ENCODE results near the gene ANO7. TPM values are rescaled to one million over a fixed set of nuclear protein-coding genes. Genes with fewer than 3 reads are reported as not detected.

Gene ANO7
- total and polyA plus RNA-seq, 2 of the 13 experiments (the other 11 are each of a cell fraction or from before 2014, with no cell fraction given) = 4.1 to 4.9 TPM

DNA sequence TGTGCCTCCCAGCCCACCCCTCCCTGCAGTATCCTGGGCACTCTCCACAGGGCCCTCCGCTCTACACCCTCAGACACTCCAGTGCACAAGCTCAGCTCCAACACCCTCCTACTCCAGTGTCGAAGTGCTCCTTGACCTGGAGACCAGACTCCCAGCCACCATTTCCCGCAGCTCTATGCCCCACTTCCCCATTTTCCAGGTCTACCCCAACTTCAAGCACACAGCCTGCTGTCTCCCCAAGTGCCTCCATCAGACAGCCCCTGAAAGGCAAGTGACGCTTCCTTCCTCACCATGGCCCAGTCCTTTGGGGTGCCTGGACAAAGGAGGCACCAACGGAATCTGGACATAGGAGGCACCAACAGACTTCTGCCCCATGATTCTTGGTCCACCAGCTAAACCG lies 46.4 kb upstream of the ANO7 start (continued):
- TF ChIP-seq, protein P1, sequence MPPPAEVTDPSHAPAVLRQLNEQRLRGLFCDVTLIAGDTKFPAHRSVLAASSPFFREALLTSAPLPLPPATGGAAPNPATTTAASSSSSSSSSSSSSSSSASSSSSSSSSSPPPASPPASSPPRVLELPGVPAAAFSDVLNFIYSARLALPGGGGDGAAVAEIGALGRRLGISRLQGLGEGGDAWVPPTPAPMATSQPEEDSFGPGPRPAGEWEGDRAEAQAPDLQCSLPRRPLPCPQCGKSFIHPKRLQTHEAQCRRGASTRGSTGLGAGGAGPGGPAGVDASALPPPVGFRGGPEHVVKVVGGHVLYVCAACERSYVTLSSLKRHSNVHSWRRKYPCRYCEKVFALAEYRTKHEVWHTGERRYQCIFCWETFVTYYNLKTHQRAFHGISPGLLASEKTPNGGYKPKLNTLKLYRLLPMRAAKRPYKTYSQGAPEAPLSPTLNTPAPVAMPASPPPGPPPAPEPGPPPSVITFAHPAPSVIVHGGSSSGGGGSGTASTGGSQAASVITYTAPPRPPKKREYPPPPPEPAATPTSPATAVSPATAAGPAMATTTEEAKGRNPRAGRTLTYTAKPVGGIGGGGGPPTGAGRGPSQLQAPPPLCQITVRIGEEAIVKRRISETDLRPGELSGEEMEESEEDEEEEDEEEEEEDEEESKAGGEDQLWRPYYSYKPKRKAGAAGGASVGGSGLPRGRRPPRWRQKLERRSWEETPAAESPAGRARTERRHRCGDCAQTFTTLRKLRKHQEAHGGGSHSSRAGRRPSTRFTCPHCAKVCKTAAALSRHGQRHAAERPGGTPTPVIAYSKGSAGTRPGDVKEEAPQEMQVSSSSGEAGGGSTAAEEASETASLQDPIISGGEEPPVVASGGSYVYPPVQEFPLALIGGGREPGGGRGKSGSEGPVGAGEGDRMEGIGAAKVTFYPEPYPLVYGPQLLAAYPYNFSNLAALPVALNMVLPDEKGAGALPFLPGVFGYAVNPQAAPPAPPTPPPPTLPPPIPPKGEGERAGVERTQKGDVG (CRISPR knock-in tag; IDR thresholded peaks at IDR 0.05; ENCODE audit: borderline replicate concordance) = no peak
- no peak for TF ChIP-seq POGZ (CRISPR knock-in tag; IDR thresholded peaks at IDR 0.05)

DNA sequence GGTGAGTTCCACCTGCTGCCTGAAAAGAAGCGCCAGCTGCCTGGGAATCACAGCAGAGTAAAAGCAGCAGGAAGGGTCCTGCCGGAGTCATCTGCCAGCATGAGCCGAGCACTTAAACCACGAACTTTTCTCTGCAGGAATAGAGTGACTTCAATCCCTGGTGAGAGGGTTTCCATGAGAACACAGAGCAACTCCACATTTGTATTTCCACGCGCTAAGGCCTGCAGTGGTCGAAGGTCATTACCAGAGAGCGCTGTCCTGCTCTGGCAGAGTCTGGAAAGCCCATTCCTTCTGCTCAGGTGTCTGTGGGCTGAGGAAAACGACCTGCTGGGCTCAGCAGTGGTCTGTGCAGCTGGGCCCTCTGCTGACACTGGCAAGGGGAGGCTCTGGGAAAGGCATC lies 45.9 kb upstream of the ANO7 start:
- no peak overlapping the region for H3K27ac ChIP-seq (ENCODE audit: extremely low read length, insufficient read depth, low read length)
- ChIA-PET CTCF (ENCODE audit: low intra/inter-chr PET ratio, low total read pairs) (no interaction called here), POLR2A (no interaction called here)
- H3K4me1 ChIP-seq (ENCODE audit: insufficient read depth, low read length) = peaks cover 20% of the 10 kb centered on the region
- ATAC-seq (peak; percentile 56), FAIRE-seq (peak; percentile 23), DNase-seq (ENCODE audit: low spot score) (no peak)
- intact Hi-C loops (cut with micrococcal nuclease; ENCODE audit: unreplicated experiment) (no loop called here), in situ Hi-C loops (cut with HindIII; ENCODE audit: extremely low pct_ligation_motif_present, low pct_unique_long_range_greater_than_20kb) (no loop called here)
- 87% methylated on average over 9 of the region's 9 CpGs for WGBS (ENCODE audit: low lambda C conversion rate)
- H3K79me2 ChIP-seq (ENCODE audit: insufficient read depth, low read length) = peaks cover 2% of the 10 kb centered on the region
- H3K36me3 ChIP-seq (replicated peaks in 1 of 2; ENCODE audit: control insufficient read depth in 1 of 2, insufficient read depth in 2 of 2, low read length in 2 of 2) = peaks cover 8 to 13% of the 10 kb centered on the region in 2 experiments; a peak in 4 of 5 replicates
- H3K9ac ChIP-seq (ENCODE audit: insufficient read depth, low read depth, low read length) = 0 out of 2 replicates have a peak overlapping the region, but pooled peaks have one; percentile 4
- H2AFZ ChIP-seq (ENCODE audit: low read length) = no peak overlapping the region
- H3K4me2 ChIP-seq (ENCODE audit: low read depth, low read length) = no peak overlapping the region
- no peaks in the 10 kb centered on the region for H3K27me3 ChIP-seq (ENCODE audit: control insufficient read depth in 1 of 2, insufficient read depth in 2 of 2, low read length in 2 of 2)
- H4K20me1 ChIP-seq (ENCODE audit: insufficient read depth, low read length) = no peaks in the 10 kb centered on the region
- no peak overlapping the region for H3K4me3 ChIP-seq (replicated peaks in 1 of 3; ENCODE audit: insufficient read depth in 1 of 3, low read depth in 2 of 3, low read length in 3 of 3)
- no TSS peak for BruUV-seq (replicated peaks)
- no peaks in the 10 kb centered on the region for H3K9me3 ChIP-seq (ENCODE audit: low read length)
- TF ChIP-seq, protein P2, sequence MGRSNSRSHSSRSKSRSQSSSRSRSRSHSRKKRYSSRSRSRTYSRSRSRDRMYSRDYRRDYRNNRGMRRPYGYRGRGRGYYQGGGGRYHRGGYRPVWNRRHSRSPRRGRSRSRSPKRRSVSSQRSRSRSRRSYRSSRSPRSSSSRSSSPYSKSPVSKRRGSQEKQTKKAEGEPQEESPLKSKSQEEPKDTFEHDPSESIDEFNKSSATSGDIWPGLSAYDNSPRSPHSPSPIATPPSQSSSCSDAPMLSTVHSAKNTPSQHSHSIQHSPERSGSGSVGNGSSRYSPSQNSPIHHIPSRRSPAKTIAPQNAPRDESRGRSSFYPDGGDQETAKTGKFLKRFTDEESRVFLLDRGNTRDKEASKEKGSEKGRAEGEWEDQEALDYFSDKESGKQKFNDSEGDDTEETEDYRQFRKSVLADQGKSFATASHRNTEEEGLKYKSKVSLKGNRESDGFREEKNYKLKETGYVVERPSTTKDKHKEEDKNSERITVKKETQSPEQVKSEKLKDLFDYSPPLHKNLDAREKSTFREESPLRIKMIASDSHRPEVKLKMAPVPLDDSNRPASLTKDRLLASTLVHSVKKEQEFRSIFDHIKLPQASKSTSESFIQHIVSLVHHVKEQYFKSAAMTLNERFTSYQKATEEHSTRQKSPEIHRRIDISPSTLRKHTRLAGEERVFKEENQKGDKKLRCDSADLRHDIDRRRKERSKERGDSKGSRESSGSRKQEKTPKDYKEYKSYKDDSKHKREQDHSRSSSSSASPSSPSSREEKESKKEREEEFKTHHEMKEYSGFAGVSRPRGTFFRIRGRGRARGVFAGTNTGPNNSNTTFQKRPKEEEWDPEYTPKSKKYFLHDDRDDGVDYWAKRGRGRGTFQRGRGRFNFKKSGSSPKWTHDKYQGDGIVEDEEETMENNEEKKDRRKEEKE (IDR thresholded peaks at IDR 0.05) = no peak
- TF ChIP-seq, protein P3, sequence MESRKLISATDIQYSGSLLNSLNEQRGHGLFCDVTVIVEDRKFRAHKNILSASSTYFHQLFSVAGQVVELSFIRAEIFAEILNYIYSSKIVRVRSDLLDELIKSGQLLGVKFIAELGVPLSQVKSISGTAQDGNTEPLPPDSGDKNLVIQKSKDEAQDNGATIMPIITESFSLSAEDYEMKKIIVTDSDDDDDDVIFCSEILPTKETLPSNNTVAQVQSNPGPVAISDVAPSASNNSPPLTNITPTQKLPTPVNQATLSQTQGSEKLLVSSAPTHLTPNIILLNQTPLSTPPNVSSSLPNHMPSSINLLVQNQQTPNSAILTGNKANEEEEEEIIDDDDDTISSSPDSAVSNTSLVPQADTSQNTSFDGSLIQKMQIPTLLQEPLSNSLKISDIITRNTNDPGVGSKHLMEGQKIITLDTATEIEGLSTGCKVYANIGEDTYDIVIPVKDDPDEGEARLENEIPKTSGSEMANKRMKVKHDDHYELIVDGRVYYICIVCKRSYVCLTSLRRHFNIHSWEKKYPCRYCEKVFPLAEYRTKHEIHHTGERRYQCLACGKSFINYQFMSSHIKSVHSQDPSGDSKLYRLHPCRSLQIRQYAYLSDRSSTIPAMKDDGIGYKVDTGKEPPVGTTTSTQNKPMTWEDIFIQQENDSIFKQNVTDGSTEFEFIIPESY (CRISPR knock-in tag; IDR thresholded peaks at IDR 0.05) = peak; percentile 96
- TF ChIP-seq LCORL (IDR thresholded peaks at IDR 0.05) (no peak), LCORL (CRISPR knock-in tag; IDR thresholded peaks at IDR 0.05) (no peak), ZSCAN9 (CRISPR knock-in tag; IDR thresholded peaks at IDR 0.05; ENCODE audit: borderline replicate concordance) (no peak), MXI1 (IDR thresholded peaks at IDR 0.05; ENCODE audit: borderline replicate concordance, low read depth, low read length) (no peak), ZBTB38 (CRISPR knock-in tag; IDR thresholded peaks at IDR 0.05) (peak; percentile 53; the same call in 1 of the 2 replicates), FOXA3 (CRISPR knock-in tag; IDR thresholded peaks at IDR 0.05) (no peak), ZNF207 (IDR thresholded peaks at IDR 0.05; ENCODE audit: borderline replicate concordance) (no peak), ZNF432 (CRISPR knock-in tag; IDR thresholded peaks at IDR 0.05; ENCODE audit: borderline replicate concordance) (no peak), KLF15 (CRISPR knock-in tag; IDR thresholded peaks at IDR 0.05; ENCODE audit: borderline replicate concordance) (no peak), DR1 (CRISPR knock-in tag; IDR thresholded peaks at IDR 0.05) (no peak)
- TF ChIP-seq, protein P4, sequence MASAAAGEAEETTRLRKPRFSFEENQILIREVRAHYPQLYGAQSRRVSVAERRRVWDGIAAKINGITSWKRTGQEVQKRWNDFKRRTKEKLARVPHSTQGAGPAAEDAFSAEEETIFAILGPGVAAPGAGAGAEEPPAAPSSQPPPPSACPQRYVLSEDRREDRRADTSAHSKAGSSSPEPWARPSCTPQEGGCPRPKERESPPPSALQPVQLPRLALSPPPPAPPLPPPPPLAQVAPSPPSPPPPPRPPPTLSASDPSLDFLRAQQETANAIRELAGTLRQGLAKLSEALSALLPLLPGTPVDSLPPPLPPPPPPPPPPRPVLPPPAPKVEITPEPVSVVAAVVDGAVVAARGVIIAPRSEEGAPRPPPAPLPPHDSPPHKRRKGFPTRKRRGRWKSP (CRISPR knock-in tag; IDR thresholded peaks at IDR 0.05) = no peak
